CD14-positive monocyte (primary cell): ENCODE measurements around the gene EPHA6. TPM values are rescaled to one million over a fixed set of nuclear protein-coding genes. Genes with fewer than 3 reads are reported as not detected.

ENCODE experiments used
- DNase-seq, 3 donors: peaks; one replicate each; pipeline ENCODE4 v3.0.0-alpha.2; 2011 to 2022
- H2AFZ ChIP-seq: 2 replicates; pipeline ENCODE4 v1.6.0; 2012; ENCODE audit warnings: mild to moderate bottlenecking, low read depth, low read length, inconsistent platforms; ENCODE audit not compliant: insufficient read depth, poor library complexity, severe bottlenecking
- H3K27ac ChIP-seq, 2 donors: 1 replicate in 1 of 2; 2 replicates in 1 of 2; pipeline ENCODE4 v1.5.1; 2012 to 2013; ENCODE audit warnings: low read length in 2 of 2, control low read depth in 1 of 2, inconsistent platforms in 1 of 2, low read depth in 1 of 2, mild to moderate bottlenecking in 1 of 2
- H3K27me3 ChIP-seq, 2 donors: one replicate each; pipeline versions ENCODE4 v1.6.0 to v1.6.1; 2011 to 2013; ENCODE audit warnings: low read length in 2 of 2; ENCODE audit not compliant: control insufficient read depth in 2 of 2, insufficient read depth in 2 of 2
- H3K36me3 ChIP-seq, 2 donors: replicated peaks in 1 of 2; 1 replicate in 1 of 2; 2 replicates in 1 of 2; pipeline versions ENCODE4 v1.5.1 to v1.6.1; 2012 to 2013; ENCODE audit warnings: low read length in 2 of 2, control low read depth in 1 of 2, inconsistent platforms in 1 of 2, mild to moderate bottlenecking in 1 of 2; ENCODE audit not compliant: insufficient read depth in 2 of 2, control insufficient read depth in 1 of 2
- H3K4me1 ChIP-seq, 2 donors: 1 replicate in 1 of 2; 2 replicates in 1 of 2; pipeline versions ENCODE4 v1.5.1 to v1.6.1; 2012 to 2013; ENCODE audit warnings: low read length in 2 of 2, control low read depth in 1 of 2, inconsistent platforms in 1 of 2, mild to moderate bottlenecking in 1 of 2, moderate library complexity in 1 of 2; ENCODE audit not compliant: insufficient read depth in 2 of 2, control insufficient read depth in 1 of 2
- H3K4me2 ChIP-seq: replicated peaks from 2 replicates; pipeline ENCODE3; 2012; ENCODE audit warnings: low read length, moderate library complexity, mild to moderate bottlenecking; ENCODE audit not compliant: poor library complexity, severe bottlenecking; ENCODE audit errors: extremely low read depth
- H3K4me3 ChIP-seq, 3 experiments: fragments of 200-600 bp in 1 of 3; sonication (generic) in 1 of 3; replicated peaks in 1 of 3; 1 replicate in 2 of 3; 2 replicates in 1 of 3; pipeline ENCODE4 v1.5.1; 2011 to 2013; ENCODE audit warnings: low read length in 3 of 3, mild to moderate bottlenecking in 3 of 3, control low read depth in 2 of 3, low read depth in 2 of 3, inconsistent platforms in 1 of 3, moderate library complexity in 1 of 3
- H3K79me2 ChIP-seq: 2 replicates; pipeline ENCODE4 v1.6.0; 2012; ENCODE audit warnings: mild to moderate bottlenecking, control low read depth, inconsistent platforms, low read length, moderate library complexity; ENCODE audit not compliant: insufficient read depth
- H3K9ac ChIP-seq: 2 replicates; pipeline ENCODE4 v1.6.0; 2017; ENCODE audit warnings: low read length, mild to moderate bottlenecking; ENCODE audit not compliant: insufficient read depth, poor library complexity, severe bottlenecking
- H3K9me3 ChIP-seq, 2 donors: replicated peaks in 1 of 2; 1 replicate in 1 of 2; 2 replicates in 1 of 2; pipeline versions ENCODE4 v1.5.1 to v1.6.1; 2012 to 2013; ENCODE audit warnings: low read length in 2 of 2, control low read depth in 1 of 2; ENCODE audit not compliant: control insufficient read depth in 1 of 2, insufficient read depth in 1 of 2
- H4K20me1 ChIP-seq: 2 replicates; pipeline ENCODE4 v1.6.0; 2012; ENCODE audit warnings: mild to moderate bottlenecking, low read length, control low read depth, moderate library complexity; ENCODE audit not compliant: insufficient read depth
- H3K27ac Mint-ChIP-seq, 7 donors: one replicate each; pipeline ENCODE4 v1.8.0; 2020; ENCODE audit warnings: mild to moderate bottlenecking in 7 of 7, mixed read lengths in 7 of 7, moderate library complexity in 6 of 7, inconsistent platforms in 2 of 7
- H3K27me3 Mint-ChIP-seq, 3 donors: one replicate each; pipeline ENCODE4 v1.8.0; 2021 to 2022; ENCODE audit warnings: low read depth in 3 of 3, mild to moderate bottlenecking in 3 of 3, mixed read lengths in 3 of 3, moderate library complexity in 3 of 3, inconsistent platforms in 1 of 3
- H3K36me3 Mint-ChIP-seq, 2 donors: one replicate each; pipeline ENCODE4 v1.8.0; 2020; ENCODE audit warnings: mixed read lengths in 2 of 2, inconsistent platforms in 1 of 2, mild to moderate bottlenecking in 1 of 2
- H3K4me1 Mint-ChIP-seq: one replicate; pipeline ENCODE4 v1.8.0; 2020; ENCODE audit warnings: mild to moderate bottlenecking, mixed read lengths
- H3K4me3 Mint-ChIP-seq, 2 donors: one replicate each; pipeline ENCODE4 v1.8.0; 2020; ENCODE audit warnings: mild to moderate bottlenecking in 2 of 2, mixed read lengths in 2 of 2, moderate library complexity in 1 of 2
- H3K9me3 Mint-ChIP-seq, 7 donors: one replicate each; pipeline ENCODE4 v1.8.0; 2020 to 2022; ENCODE audit warnings: mixed read lengths in 7 of 7, mild to moderate bottlenecking in 6 of 7, moderate library complexity in 6 of 7, inconsistent platforms in 2 of 7
- WGBS: methylation state at CpG from one replicate; pipeline ENCODE4 v1.1.5; 2013; ENCODE audit warnings: missing lambda C conversion rate; ENCODE audit not compliant: insufficient coverage; 5-methylcytosine and 5-hydroxymethylcytosine counted together
- intact Hi-C, 2 donors: fragments of 100-400 bp; cut with micrococcal nuclease; formaldehyde crosslinking; loops; one replicate each; pipeline versions ENCODE4 v1.15.0 to v1.15.1; 2023
- polyA plus RNA-seq, 3 donors: library from polyadenylated mRNA; depleted of rRNA in 1 of 3; unstranded in 2 of 3; stranded (reverse) in 1 of 3; fragments of 300-500 nt in 2 of 3; fragments of >200 nt in 1 of 3; fragmentation: Illumina TruSeq in 2 of 3; gene quantifications; 1 replicate in 2 of 3; 2 replicates in 1 of 3; pipeline ENCODE4 v1.2.3, GENCODE V29; 2012 to 2021
- TF ChIP-seq, protein P1 (sequence below): fragments of 200-600 bp; IDR thresholded peaks from one replicate; pipeline ENCODE4 v1.8.0; 2022; ENCODE audit warnings: antibody characterized with exemption, mild to moderate bottlenecking

The EPHA6 gene
- polyA plus RNA-seq, 3 donors = not detected

DNA sequence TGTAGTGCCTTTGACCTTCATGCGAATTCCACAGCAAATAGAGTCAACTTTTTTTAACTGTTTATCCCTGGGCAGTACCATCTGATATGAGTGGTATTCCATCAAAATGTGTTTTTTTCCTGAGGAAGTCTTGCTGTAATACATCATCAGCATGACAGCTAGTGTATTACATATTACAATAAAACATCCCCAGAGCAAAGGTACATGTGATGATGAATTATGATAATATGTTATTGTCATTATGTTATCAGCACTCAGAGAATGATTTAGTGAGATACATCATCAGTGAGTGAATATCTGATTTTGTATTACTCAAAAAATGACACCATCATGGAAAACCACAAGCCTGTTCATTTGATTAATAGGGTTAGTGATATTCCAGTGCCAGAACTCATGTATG is 880.5 kb downstream of the EPHA6 start:
- no peaks in the 10 kb centered on the region for H4K20me1 ChIP-seq
- H3K9me3 Mint-ChIP-seq = peaks cover 0 to 7% (median 2%) of the 10 kb centered on the region in 7 donors
- no peak overlapping the region for H3K4me2 ChIP-seq
- no peaks in the 10 kb centered on the region for H3K4me1 ChIP-seq
- intact Hi-C loops = no loop called here
- H3K9ac ChIP-seq = no peak overlapping the region
- no peak overlapping the region for H3K4me3 Mint-ChIP-seq
- no peaks in the 10 kb centered on the region for H3K9me3 ChIP-seq
- no peaks in the 10 kb centered on the region for H3K36me3 ChIP-seq
- H3K27ac Mint-ChIP-seq = no peak overlapping the region
- H3K27me3 ChIP-seq = no peaks in the 10 kb centered on the region
- DNase-seq = no peak
- H3K4me1 Mint-ChIP-seq = no peaks in the 10 kb centered on the region
- no peaks in the 10 kb centered on the region for H3K79me2 ChIP-seq
- no peak overlapping the region for H3K27ac ChIP-seq
- H2AFZ ChIP-seq = no peak overlapping the region
- TF ChIP-seq, protein P1, sequence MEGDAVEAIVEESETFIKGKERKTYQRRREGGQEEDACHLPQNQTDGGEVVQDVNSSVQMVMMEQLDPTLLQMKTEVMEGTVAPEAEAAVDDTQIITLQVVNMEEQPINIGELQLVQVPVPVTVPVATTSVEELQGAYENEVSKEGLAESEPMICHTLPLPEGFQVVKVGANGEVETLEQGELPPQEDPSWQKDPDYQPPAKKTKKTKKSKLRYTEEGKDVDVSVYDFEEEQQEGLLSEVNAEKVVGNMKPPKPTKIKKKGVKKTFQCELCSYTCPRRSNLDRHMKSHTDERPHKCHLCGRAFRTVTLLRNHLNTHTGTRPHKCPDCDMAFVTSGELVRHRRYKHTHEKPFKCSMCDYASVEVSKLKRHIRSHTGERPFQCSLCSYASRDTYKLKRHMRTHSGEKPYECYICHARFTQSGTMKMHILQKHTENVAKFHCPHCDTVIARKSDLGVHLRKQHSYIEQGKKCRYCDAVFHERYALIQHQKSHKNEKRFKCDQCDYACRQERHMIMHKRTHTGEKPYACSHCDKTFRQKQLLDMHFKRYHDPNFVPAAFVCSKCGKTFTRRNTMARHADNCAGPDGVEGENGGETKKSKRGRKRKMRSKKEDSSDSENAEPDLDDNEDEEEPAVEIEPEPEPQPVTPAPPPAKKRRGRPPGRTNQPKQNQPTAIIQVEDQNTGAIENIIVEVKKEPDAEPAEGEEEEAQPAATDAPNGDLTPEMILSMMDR = no peak
- H3K27me3 Mint-ChIP-seq = peaks cover 0 to 2% (median 0%) of the 10 kb centered on the region in 3 donors
- H3K4me3 ChIP-seq = no peak overlapping the region
- no CpG with 5 or more reads among the region's 1 CpG for WGBS
- H3K36me3 Mint-ChIP-seq = no peaks in the 10 kb centered on the region

DNA sequence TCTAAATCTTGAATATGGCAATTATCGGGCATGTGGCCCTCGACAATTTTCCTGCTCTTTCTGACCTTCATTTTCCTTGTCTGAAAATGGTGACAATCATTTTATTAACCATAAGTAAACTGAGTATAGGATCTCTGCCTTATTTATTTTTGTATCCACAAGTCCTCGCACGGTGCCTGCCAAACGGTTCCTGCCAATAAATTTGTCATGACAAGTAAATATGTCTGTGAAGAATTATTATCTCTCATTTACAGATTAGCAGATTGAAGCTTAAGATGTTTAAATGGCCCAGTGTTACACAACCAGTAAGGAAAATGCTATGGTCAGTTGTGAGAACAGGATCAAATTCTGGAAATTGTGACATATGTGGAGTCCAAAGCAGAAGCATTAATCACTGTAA is 884.3 kb downstream of the EPHA6 start:
- intact Hi-C loops = no loop called here
- H3K9me3 Mint-ChIP-seq = no peaks in the 10 kb centered on the region

More for the DNA sequence above, 884.3 kb downstream of the EPHA6 start:
- Mint-ChIP-seq H3K36me3 (no peaks in the 10 kb centered on the region), H3K4me3 (no peak overlapping the region), H3K4me1 (no peaks in the 10 kb centered on the region), H3K27me3 (peaks cover 0 to 2% (median 1%) of the 10 kb centered on the region in 3 donors), H3K27ac (no peak overlapping the region)
- Histone ChIP-seq H3K79me2 (no peaks in the 10 kb centered on the region), H3K27me3 (no peaks in the 10 kb centered on the region), H3K4me3 (no peak overlapping the region), H3K9me3 (no peaks in the 10 kb centered on the region), H3K4me2 (no peak overlapping the region), H3K36me3 (no peaks in the 10 kb centered on the region), H3K9ac (no peak overlapping the region), H4K20me1 (no peaks in the 10 kb centered on the region), H2AFZ (no peak overlapping the region), H3K4me1 (no peaks in the 10 kb centered on the region), H3K27ac (no peak overlapping the region)
- TF ChIP-seq, protein P1 = no peak
- WGBS = no CpG with 5 or more reads among the region's 5 CpGs
- no peak for DNase-seq
